Heart left ventricle (tissue), 16 donors: ENCODE data around the gene TSC1. TPM values are rescaled to one million over a fixed set of nuclear protein-coding genes. Genes with fewer than 3 reads are reported as not detected.

ENCODE experiments used
- ATAC-seq, 4 donors: fragments of 200-7000 bp; cut with Tn5 transposase; one replicate each; pipeline ENCODE4 v1.9.1; 2020 to 2022; ENCODE audit warnings: moderate library complexity in 4 of 4, mild to moderate bottlenecking in 3 of 4, moderate number of reproducible peaks in 1 of 4
- DNase-seq, 5 donors: peaks; one replicate each; pipeline ENCODE4 v3.0.0-alpha.2; 2020
- H3K27ac ChIP-seq, 12 donors: fragments of 200-600 bp; sonication (generic) in 4 of 12; one replicate each; pipeline versions ENCODE4 v1.5.0 to v1.8.0; 2016 to 2022; ENCODE audit warnings: mild to moderate bottlenecking in 2 of 12
- H3K27me3 ChIP-seq, 9 donors: fragments of 200-600 bp; sonication (generic) in 2 of 9; one replicate each; pipeline versions ENCODE4 v1.5.1 to v1.8.0; 2016 to 2022; ENCODE audit warnings: mild to moderate bottlenecking in 3 of 9
- H3K36me3 ChIP-seq, 9 donors: fragments of 200-600 bp; sonication (generic) in 2 of 9; one replicate each; pipeline versions ENCODE4 v1.5.0 to v1.8.0; 2018 to 2022; ENCODE audit warnings: mild to moderate bottlenecking in 2 of 9
- H3K4me1 ChIP-seq, 12 donors: fragments of 200-600 bp; sonication (generic) in 4 of 12; one replicate each; pipeline versions ENCODE4 v1.5.0 to v1.8.0; 2016 to 2022; ENCODE audit warnings: mild to moderate bottlenecking in 3 of 12
- H3K4me3 ChIP-seq, 12 donors: fragments of 200-600 bp; sonication (generic) in 4 of 12; one replicate each; pipeline versions ENCODE4 v1.5.0 to v1.8.0; 2017 to 2022; ENCODE audit warnings: mild to moderate bottlenecking in 9 of 12, moderate library complexity in 4 of 12
- H3K9me3 ChIP-seq, 12 donors: fragments of 200-600 bp; sonication (generic) in 4 of 12; one replicate each; pipeline versions ENCODE4 v1.5.0 to v1.8.0; 2016 to 2022; ENCODE audit warnings: mild to moderate bottlenecking in 1 of 12
- CTCF ChIP-seq, 12 donors: fragments of 200-600 bp; sonication (generic) in 4 of 12; IDR thresholded peaks; one replicate each; pipeline versions ENCODE4 v1.5.0 to v1.8.0; 2018 to 2022; ENCODE audit warnings: antibody characterized with exemption in 12 of 12, mild to moderate bottlenecking in 5 of 12
- POLR2A ChIP-seq, 2 donors: fragments of 450-650 bp; IDR thresholded peaks; one replicate each; pipeline ENCODE4 v1.6.1; 2017; ENCODE audit warnings: antibody characterized with exemption in 2 of 2, mild to moderate bottlenecking in 2 of 2, moderate library complexity in 2 of 2
- WGBS, 4 donors: extraction: QIAGEN DNeasy Blood & Tissue Kit in 2 of 4; methylation state at CpG; one replicate each; pipeline versions ENCODE4 v1.1.5 to v1.1.7; 2013 to 2018; 5-methylcytosine and 5-hydroxymethylcytosine counted together
- intact Hi-C, 10 donors: fragments of 100-400 bp; cut with DNase I; formaldehyde crosslinking; loops; one replicate each; pipeline versions ENCODE4 v1.11.1 to v1.14.2; 2022
- microRNA-seq, 4 donors: library from miRNA; unstranded; fragments of <30 nt; microRNA quantifications; one replicate each; pipeline versions ENCODE4 to v1.2.0, GENCODE V29; 2017 to 2020
- polyA plus RNA-seq, 2 donors: library from polyadenylated mRNA; stranded (reverse); fragments of 200-250 nt; gene quantifications; one replicate each; pipeline ENCODE4 v1.2.3, GENCODE V29; 2013
- total RNA-seq, 9 donors: library from RNA; depleted of rRNA in 2 of 9; stranded (reverse); fragments of >200 nt in 2 of 9; fragmentation: NEBNext Ultra II Directional in 3 of 9; extraction: Animal tissue kit (Norgen Biotek cat#: 25700) in 3 of 9; gene quantifications; one replicate each; pipeline versions ENCODE4 v1.1.0 to v1.2.4, GENCODE V29; 2016 to 2023
- donor health status: ischemic (EF 13 %, LVEDD 7.1; RV severe dilation, severe dysfunction).
- donor health status: healthy with polysubstance abuse.
- donor health status: DM: no; HTN: yes; CAD: no.
- donor health status: DM: no; HTN: no; CAD: no.
- donor health status: ischemic (EF 25% LVEDD 6.9; RV normal size, moderate dysfunction).
- donor health status: ischemic (EF 25% LVEDD 5.7; RV mildly dilated, moderate dysfunction).
- donor health status: healthy.
- donor health status: DM: yes; HTN: yes; CAD: no.
- donor health status: ischemic (EF 35%, LVEDD 5.7; RV mildly dilated, moderate dysfunction).
- donor health status: nonischemic (EF 11% LVEDD 7.7; RV severe dilation, severe dysfunction).
- donor health status: DM: yes; HTN: yes; CAD: no.
- donor health status: PGD.
- donor health status: ischemic (EF 29% LVEDD 5.4; RV normal size, mild dysfunction).
- donor health status: nonischemic (EF 23%, LVEDD 6.1; RV moderate dilation, normal function).

Gene TSC1
- total and polyA plus RNA-seq, 11 donors: 16.2 to 87.6 (median 52.9) TPM

GRCh38 chr9:132842124-132843044 lies 102.0 kb downstream of the TSC1 start:
- H3K36me3 ChIP-seq: no peaks in the 10 kb centered on the region
- 81 to 87% (median 85%) methylated on average over 3 to 5 of the region's 5 CpGs for WGBS, 4 donors
- H3K9me3 ChIP-seq: no peaks in the 10 kb centered on the region
- H3K27me3 ChIP-seq: no peaks in the 10 kb centered on the region
- no peak overlapping the region for H3K27ac ChIP-seq
- H3K4me3 ChIP-seq: no peak overlapping the region
- intact Hi-C loops: no loop called here
- ATAC-seq (no peak), DNase-seq (no peak)
- TF ChIP-seq CTCF (IDR thresholded peaks at IDR 0.05) (no peak), POLR2A (IDR thresholded peaks at IDR 0.05) (no peak)
- H3K4me1 ChIP-seq: peaks cover 0 to 6% (median 0%) of the 10 kb centered on the region in 12 donors

Small RNA genes within 50 kb of the gene (microRNA-seq; reads per million reads assigned to microRNA genes)
- 0 to 3.9 (median 2.0) reads per million in 4 donors for gene MIR548AW

Other genes with a start within 250 kb of the TSC1 start
- gene AK8, start 66.3 kb downstream of the TSC1 start, total RNA-seq: 1 to 10 TPM in 1 of 9 donors, under 1 TPM in 1, not detected in 7; 0.61 to 1.4 TPM
- not detected for gene AK8, start 66.3 kb downstream of the TSC1 start, polyA plus RNA-seq
- 1 to 10 TPM; 2.3 to 6.9 (median 4.6) TPM for gene SPACA9, start 65.7 kb downstream of the TSC1 start, total RNA-seq
- 1 to 10 TPM; 1.6 to 4.6 TPM for gene SPACA9, start 65.7 kb downstream of the TSC1 start, polyA plus RNA-seq
- under 1 TPM in 3 of 9 donors, not detected in 6; 0.31 to 0.39 (median 0.32) TPM for gene GFI1B, start 34.1 kb upstream of the TSC1 start, total RNA-seq
- gene GFI1B, start 34.1 kb upstream of the TSC1 start, polyA plus RNA-seq: under 1 TPM; 0.06 to 0.11 TPM
- gene GTF3C5, start 86.4 kb upstream of the TSC1 start, total RNA-seq: 10 to 100 TPM; 22.9 to 45.8 (median 34.5) TPM
- gene GTF3C5, start 86.4 kb upstream of the TSC1 start, polyA plus RNA-seq: 10 to 100 TPM; 46.7 to 51.7 TPM
- 1 to 10 TPM; 1.1 to 4.0 (median 2.8) TPM for gene CEL, start 117.4 kb upstream of the TSC1 start, total RNA-seq
- gene CEL, start 117.4 kb upstream of the TSC1 start, polyA plus RNA-seq: 1 to 10 TPM in 1 of 2 donors, under 1 TPM in 1; 0.61 to 2.1 TPM
- gene RALGDS, start 176.6 kb upstream of the TSC1 start, total RNA-seq: 10 to 100 TPM; 17.8 to 70.1 (median 26.6) TPM
- 10 to 100 TPM; 18.3 to 24.8 TPM for gene RALGDS, start 176.6 kb upstream of the TSC1 start, polyA plus RNA-seq
- 10 to 100 TPM in 2 of 9 donors, 1 to 10 TPM in 7; 4.6 to 22.5 (median 7.1) TPM for gene GBGT1, start 219.3 kb upstream of the TSC1 start, total RNA-seq
- gene GBGT1, start 219.3 kb upstream of the TSC1 start, polyA plus RNA-seq: 1 to 10 TPM; 5.4 to 7.0 TPM